ENCODE measurements around the gene ASCC3.

Gene ASCC3

DNA sequence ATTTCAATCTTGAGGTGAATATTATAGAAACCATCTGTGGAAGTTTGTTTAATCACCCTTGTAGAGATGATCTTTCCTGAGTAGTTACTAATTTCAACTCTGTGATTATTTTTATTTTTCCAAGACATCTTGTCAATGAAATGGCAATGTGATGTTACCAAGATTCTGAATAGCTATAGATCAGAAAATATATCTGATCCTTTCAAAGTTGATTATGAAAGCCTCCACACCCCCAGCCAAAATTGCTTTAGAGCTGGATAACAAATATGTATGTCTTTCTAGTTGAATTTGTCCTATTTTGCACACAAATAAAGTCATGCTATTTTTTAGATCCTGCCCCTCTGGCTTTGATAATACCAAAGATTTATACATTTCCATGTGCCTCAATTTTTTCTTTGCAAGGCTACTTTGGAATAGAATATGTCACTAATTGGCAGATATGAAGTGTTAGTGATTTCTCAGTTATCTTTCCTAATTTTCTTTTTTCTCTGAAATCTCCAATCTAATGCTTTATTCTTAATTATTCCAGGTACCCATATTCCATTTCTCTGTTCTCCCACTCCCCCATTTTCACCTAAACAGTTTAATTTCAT, 421.4 kb downstream of the ASCC3 start:
- Mint-ChIP-seq H3K4me1 (peaks cover 11% of the 10 kb centered on the region), H3K36me3 (ENCODE audit: low read depth) (peaks cover 17% of the 10 kb centered on the region), H3K4me3 (no peak overlapping the region), H3K9me3 (peaks cover 37% of the 10 kb centered on the region), H3K27me3 (peaks cover 92% of the 10 kb centered on the region), H3K27ac (no peak overlapping the region)
- DNase-seq (no peak), ATAC-seq (no peak)

DNA sequence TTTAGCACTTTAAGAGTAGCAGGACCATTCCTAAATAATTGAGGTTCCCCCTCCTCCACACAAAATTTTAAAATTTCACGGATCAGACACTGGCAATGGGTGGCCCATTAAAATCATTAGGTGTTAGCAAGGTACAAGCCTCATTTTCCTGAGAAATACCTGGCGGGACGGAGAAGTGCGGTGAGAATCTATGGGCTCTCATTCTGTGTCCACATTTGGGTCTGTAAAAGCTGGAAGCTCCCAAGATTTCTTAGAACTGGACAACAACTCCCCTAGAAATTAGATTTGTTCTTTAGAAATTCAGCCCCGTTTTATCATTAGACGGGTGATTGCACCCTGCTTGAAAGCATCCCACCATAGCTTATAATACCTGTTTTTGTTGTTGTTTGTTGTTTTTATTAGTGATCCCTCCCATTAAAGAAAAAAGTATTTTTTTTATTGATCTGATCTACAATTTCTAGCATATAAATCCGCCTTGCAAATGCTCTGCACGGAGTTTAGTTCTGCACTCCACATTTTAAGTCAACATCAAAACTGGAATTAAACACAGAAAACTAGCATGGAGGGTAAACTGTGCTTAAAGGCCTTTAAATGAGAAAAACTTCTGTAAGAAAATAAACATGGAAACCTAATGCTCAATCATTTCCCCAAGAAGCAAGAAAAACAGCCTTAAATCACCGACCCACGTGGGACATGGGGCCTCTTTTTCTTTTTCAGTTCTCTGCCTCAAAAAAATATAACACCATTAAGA, 422.1 kb downstream of the ASCC3 start:
- DNase-seq (no peak), ATAC-seq (no peak)
- peaks cover 17% of the 10 kb centered on the region for H3K36me3 Mint-ChIP-seq (ENCODE audit: low read depth)
- peaks cover 94% of the 10 kb centered on the region for H3K27me3 Mint-ChIP-seq
- H3K9me3 Mint-ChIP-seq, result peaks cover 38% of the 10 kb centered on the region
- H3K4me3 Mint-ChIP-seq, result no peak overlapping the region
- H3K27ac Mint-ChIP-seq, result no peak overlapping the region
- peaks cover 11% of the 10 kb centered on the region for H3K4me1 Mint-ChIP-seq
